ENCODE measurements around the gene CALD1. TPM values are rescaled to one million over a fixed set of nuclear protein-coding genes. Genes with fewer than 3 reads are reported as not detected.
A peak's percentile ranks its signal among the peaks of the same experiment; 100 is the strongest.

The CALD1 gene
- total RNA-seq, 2 donors from 2014 or later = 57.0 to 72.6 TPM

GRCh38 chr7:134986363-134987251 lies 207.2 kb downstream of the CALD1 start, which contains the start of gene AGBL3:
Gene AGBL3 (plus strand): TSS chr7:134986508. CDS start chr7:134987934, 1,426 bp downstream.
- DNase-seq (peak; percentile 96 to 98 (median 97)), ATAC-seq (peak; percentile 98)
- WGBS, 2 donors = 0% methylated on average over 18 to 70 of the region's 70 CpGs
- Histone ChIP-seq H3K36me3 (replicated peaks in 1 of 2; ENCODE audit: insufficient read depth in 1 of 2, low read depth in 2 of 2) (no peaks in the 10 kb centered on the region), H3K27ac (peak within 1 kb of the TSS; percentile 78 to 92 (median 87)), H3K9me3 (no peaks in the 10 kb centered on the region), H3K27me3 (no peaks in the 10 kb centered on the region), H3K4me1 (peaks cover 41% of the 10 kb centered on the region), H3K4me3 (peak within 1 kb of the TSS; percentile 18 to 23)
- TF ChIP-seq CTCF (IDR thresholded peaks at IDR 0.05) (peak; percentile 39 to 80 (median 72)), POLR2A (IDR thresholded peaks at IDR 0.05) (peak; percentile 63 to 92 (median 85))
- intact Hi-C loops (cut with DNase I) = no loop called here

GRCh38 chr7:134988161-134988560 lies 208.7 kb downstream of the CALD1 start:
- intact Hi-C loops (cut with DNase I) = no loop called here
- Histone ChIP-seq H3K4me1 (peaks cover 55% of the 10 kb centered on the region), H3K27me3 (no peaks in the 10 kb centered on the region), H3K4me3 (no peak overlapping the region), H3K36me3 (replicated peaks in 1 of 2; ENCODE audit: insufficient read depth in 1 of 2, low read depth in 2 of 2) (no peaks in the 10 kb centered on the region), H3K27ac (peak overlapping the region in 1 of 4 donors; percentile 86), H3K9me3 (no peaks in the 10 kb centered on the region)
- TF ChIP-seq CTCF (IDR thresholded peaks at IDR 0.05) (no peak), POLR2A (IDR thresholded peaks at IDR 0.05) (no peak)
- DNase-seq (no peak), ATAC-seq (no peak)
- WGBS, 2 donors = 67 to 79% methylated on average over 5 of the region's 5 CpGs

GRCh38 chr7:134991469-134992339 lies 212.3 kb downstream of the CALD1 start:
- Histone ChIP-seq H3K27me3 (no peaks in the 10 kb centered on the region), H3K9me3 (no peaks in the 10 kb centered on the region), H3K4me3 (no peak overlapping the region), H3K4me1 (peaks cover 59% of the 10 kb centered on the region), H3K36me3 (replicated peaks in 1 of 2; ENCODE audit: insufficient read depth in 1 of 2, low read depth in 2 of 2) (no peaks in the 10 kb centered on the region), H3K27ac (peak overlapping the region in 3 of 4 donors; percentile 59 to 70 (median 69))
- TF ChIP-seq CTCF (IDR thresholded peaks at IDR 0.05) (no peak), POLR2A (IDR thresholded peaks at IDR 0.05) (no peak)
- peak in 3 of 4 donors; percentile 20 to 36 (median 25) for DNase-seq
- intact Hi-C loops (cut with DNase I) = loop anchor here (10.0 kb wide), 1 partner anchor 173 kb away; no protein-coding TSS in a partner anchor
- WGBS, 2 donors = 20 to 25% methylated on average over 2 of the region's 2 CpGs
- ATAC-seq = peak; percentile 71

- Histone ChIP-seq H3K36me3 (replicated peaks in 1 of 2; ENCODE audit: insufficient read depth in 1 of 2, low read depth in 2 of 2) (no peaks in the 10 kb centered on the region), H3K9me3 (no peaks in the 10 kb centered on the region), H3K27me3 (no peaks in the 10 kb centered on the region), H3K27ac (peak overlapping the region; percentile 21 to 70 (median 64)), H3K4me1 (peaks cover 69% of the 10 kb centered on the region), H3K4me3 (no peak overlapping the region)
- intact Hi-C loops (cut with DNase I) = loop anchor here (10.0 kb wide), 1 partner anchor 172 kb away; no protein-coding TSS in a partner anchor
- ATAC-seq (peak; percentile 34), DNase-seq (peak in 1 of 4 donors; percentile 16)
- TF ChIP-seq POLR2A (IDR thresholded peaks at IDR 0.05) = no peak
- TF ChIP-seq CTCF (IDR thresholded peaks at IDR 0.05) = no peak
- WGBS, 2 donors = 16 to 17% methylated on average over 6 of the region's 6 CpGs
These were observed 213.3 kb downstream of the CALD1 start for GRCh38 chr7:134992626-134993179.

Measured in body of pancreas (tissue), 4 donors.